HL-60 (cell line): Measurements from ENCODE around the gene JPH3.

Experiments
- CTCF ChIP-seq: IDR thresholded peaks from one replicate; pipeline ENCODE4 v1.5.1; 2011; ENCODE audit warnings: low read length, control low read depth, inconsistent platforms; ENCODE audit not compliant: insufficient read depth
- GABPA ChIP-seq: IDR thresholded peaks from 2 replicates; pipeline ENCODE4 v1.6.1; 2012; ENCODE audit warnings: low read depth
- POLR2AphosphoS5 ChIP-seq: IDR thresholded peaks from 2 replicates; pipeline ENCODE4 v1.6.1; 2012; ENCODE audit warnings: low read depth
- REST ChIP-seq: IDR thresholded peaks from 2 replicates; pipeline ENCODE4 v1.6.1; 2012; ENCODE audit warnings: low read depth; ENCODE audit not compliant: insufficient replicate concordance

DNA sequence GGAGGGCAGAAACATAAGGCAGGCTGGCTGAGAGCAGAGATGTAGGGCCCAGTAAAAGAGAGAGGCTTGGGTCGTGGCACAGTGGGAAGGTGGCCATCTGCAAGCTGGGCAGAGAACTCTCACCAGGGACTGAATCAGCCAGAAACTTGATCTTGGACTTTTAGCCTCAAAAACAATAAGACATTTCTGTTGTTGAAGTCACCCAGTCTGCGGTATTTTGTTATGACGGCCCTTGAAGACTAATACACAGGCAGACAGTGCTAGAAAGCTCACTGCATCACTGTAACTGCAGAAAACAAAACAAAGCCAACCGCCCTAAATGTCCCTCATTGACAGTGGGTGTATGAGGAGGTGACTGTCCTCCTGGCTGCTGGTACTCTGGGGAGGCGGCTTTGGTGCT, 3.9 kb upstream of the JPH3 start:
- TF ChIP-seq POLR2AphosphoS5 (no peak), CTCF (no peak), GABPA (no peak), REST (no peak)
